ENCODE results near the gene CCDC85C. TPM values are rescaled to one million over a fixed set of nuclear protein-coding genes. Genes with fewer than 3 reads are reported as not detected.

CCDC85C gene
- total and polyA plus RNA-seq, 8 donors: 10.5 to 28.6 (median 15.9) TPM

DNA sequence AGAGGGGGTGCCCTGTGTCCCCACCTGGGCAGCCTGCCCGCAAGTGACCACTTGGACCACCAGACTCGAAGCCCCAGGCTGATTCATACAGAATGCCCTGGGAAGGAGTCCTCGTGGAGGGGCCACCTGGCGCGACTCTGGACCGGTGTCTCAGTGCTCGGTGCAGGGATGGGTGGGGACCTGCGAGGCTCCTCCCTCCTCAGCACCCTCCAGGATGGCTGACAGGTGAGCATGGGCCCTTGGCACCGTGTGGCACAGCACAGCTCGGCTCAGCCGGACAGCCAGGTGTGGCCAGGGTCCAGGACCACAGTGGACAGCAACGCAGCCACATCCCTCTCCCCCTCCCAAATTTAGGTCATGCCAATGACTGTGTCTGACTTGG is 78.3 kb downstream of the CCDC85C start:
- Histone ChIP-seq H3K27me3 (no peaks in the 10 kb centered on the region), H3K4me3 (no peak overlapping the region), H3K9me3 (no peaks in the 10 kb centered on the region), H3K36me3 (peaks cover 0 to 8% (median 4%) of the 10 kb centered on the region in 4 donors), H3K27ac (peak overlapping the region in 3 of 5 donors; percentile 74 to 82 (median 80)), H3K4me1 (peaks cover 38 to 80% (median 55%) of the 10 kb centered on the region in 4 donors)
- TF ChIP-seq EP300 (IDR thresholded peaks at IDR 0.05): no peak
- TF ChIP-seq, protein P1, sequence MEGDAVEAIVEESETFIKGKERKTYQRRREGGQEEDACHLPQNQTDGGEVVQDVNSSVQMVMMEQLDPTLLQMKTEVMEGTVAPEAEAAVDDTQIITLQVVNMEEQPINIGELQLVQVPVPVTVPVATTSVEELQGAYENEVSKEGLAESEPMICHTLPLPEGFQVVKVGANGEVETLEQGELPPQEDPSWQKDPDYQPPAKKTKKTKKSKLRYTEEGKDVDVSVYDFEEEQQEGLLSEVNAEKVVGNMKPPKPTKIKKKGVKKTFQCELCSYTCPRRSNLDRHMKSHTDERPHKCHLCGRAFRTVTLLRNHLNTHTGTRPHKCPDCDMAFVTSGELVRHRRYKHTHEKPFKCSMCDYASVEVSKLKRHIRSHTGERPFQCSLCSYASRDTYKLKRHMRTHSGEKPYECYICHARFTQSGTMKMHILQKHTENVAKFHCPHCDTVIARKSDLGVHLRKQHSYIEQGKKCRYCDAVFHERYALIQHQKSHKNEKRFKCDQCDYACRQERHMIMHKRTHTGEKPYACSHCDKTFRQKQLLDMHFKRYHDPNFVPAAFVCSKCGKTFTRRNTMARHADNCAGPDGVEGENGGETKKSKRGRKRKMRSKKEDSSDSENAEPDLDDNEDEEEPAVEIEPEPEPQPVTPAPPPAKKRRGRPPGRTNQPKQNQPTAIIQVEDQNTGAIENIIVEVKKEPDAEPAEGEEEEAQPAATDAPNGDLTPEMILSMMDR (IDR thresholded peaks at IDR 0.05): no peak
- TF ChIP-seq POLR2AphosphoS5 (IDR thresholded peaks at IDR 0.05): no peak
- TF ChIP-seq POLR2A (IDR thresholded peaks at IDR 0.05): no peak
- intact Hi-C loops (cut with DNase I; ENCODE audit: low total_unique reads): no loop called here
- 61 to 83% (median 69%) methylated on average over 1 to 12 of the region's 12 CpGs for WGBS, 5 donors
- no peak for DNase-seq

DNA sequence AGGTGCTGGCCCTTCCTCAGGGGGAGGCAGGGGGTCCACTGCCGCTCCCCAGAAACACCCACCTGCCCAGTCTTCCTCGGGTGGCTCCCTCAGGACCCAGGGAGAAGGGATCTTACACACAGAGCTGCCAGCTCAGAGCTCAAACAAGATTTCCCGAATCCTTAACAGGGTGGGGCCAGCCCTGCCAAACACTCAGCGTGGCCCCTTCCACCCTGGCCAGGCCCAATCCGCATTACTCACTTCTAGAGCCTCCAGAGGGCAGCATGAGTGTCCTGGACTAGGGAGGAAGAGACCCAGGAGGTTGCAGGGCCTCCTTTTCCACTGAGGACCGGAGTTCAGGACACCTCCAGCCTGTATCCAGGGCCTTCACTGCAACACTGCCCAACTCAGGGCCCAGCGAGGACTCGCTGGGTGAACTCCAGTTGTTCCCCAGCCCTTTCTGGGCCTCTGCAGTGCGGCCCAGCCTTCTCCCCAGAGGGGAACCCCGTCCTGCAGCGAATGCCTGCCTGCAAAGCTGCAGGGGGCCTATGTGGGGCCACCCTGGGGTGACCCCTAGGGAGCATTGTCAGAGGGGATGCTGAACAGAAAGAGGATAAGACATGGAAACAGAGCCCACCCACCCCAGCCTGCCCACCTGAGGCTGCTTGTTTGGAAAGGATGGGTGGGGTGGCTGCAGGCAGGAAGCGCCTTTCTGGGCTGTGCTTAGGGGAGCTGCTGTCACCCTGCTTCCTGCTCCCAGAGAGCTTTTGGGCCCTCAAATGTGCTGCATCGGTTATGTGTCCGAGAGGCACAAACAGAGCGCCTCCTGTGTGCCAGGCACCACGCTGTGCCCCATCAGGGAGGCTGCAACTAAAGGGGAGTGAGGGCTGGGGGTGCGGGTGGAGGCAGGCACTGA is 79.0 kb downstream of the CCDC85C start:
- 35 to 56% (median 50%) methylated on average over 9 to 17 of the region's 17 CpGs for WGBS, 5 donors
- intact Hi-C loops (cut with DNase I; ENCODE audit: low total_unique reads): no loop called here
- Histone ChIP-seq H3K4me1 (peaks cover 38 to 78% (median 52%) of the 10 kb centered on the region in 4 donors), H3K4me3 (no peak overlapping the region), H3K27me3 (no peaks in the 10 kb centered on the region), H3K27ac (peak overlapping the region; percentile 71 to 82 (median 74)), H3K9me3 (no peaks in the 10 kb centered on the region), H3K36me3 (peaks cover 0 to 10% (median 4%) of the 10 kb centered on the region in 4 donors)
- TF ChIP-seq, protein P1 (IDR thresholded peaks at IDR 0.05): no peak
- TF ChIP-seq POLR2AphosphoS5 (IDR thresholded peaks at IDR 0.05): peak in 1 of 3 donors; percentile 63
- DNase-seq: peak; percentile 60 to 72

DNA sequence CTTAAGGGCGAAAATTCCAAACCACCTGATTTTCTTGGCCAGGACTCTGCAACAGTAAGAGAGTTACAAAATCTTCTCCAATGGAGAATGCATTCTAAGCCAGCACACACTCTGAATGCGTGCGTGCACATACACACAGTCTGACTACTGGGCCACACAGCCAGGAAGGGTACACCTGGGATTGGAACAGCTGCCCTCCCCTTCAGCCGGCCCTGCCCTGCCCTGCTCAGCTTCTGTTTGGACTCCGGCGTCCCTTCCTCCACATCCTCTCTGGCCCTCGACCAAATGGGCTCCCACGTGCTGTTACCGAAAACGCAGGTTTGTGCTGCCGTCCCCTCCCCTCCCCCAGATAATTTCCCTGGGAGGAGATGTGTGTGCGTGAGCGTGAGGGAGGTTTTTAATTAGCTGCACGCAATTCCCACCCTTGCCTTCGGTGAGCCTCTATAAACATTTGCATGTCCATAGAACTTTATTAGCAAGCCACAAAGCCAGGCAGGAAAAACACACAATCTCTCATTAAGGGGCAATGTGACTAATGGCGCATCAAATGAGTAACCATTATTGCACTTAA is 79.8 kb downstream of the CCDC85C start:
- 36 to 55% (median 39%) methylated on average over 10 to 16 of the region's 16 CpGs for WGBS, 5 donors
- peak; percentile 52 to 61 for DNase-seq
- Histone ChIP-seq H3K4me1 (peaks cover 38 to 69% (median 52%) of the 10 kb centered on the region in 4 donors), H3K27me3 (no peaks in the 10 kb centered on the region), H3K4me3 (no peak overlapping the region), H3K9me3 (no peaks in the 10 kb centered on the region), H3K27ac (peak overlapping the region in 4 of 5 donors; percentile 72 to 82 (median 77)), H3K36me3 (peaks cover 0 to 10% (median 4%) of the 10 kb centered on the region in 4 donors)
- TF ChIP-seq, protein P1 (IDR thresholded peaks at IDR 0.05): no peak
- TF ChIP-seq EP300 (IDR thresholded peaks at IDR 0.05) (no peak), POLR2A (IDR thresholded peaks at IDR 0.05) (no peak), POLR2AphosphoS5 (IDR thresholded peaks at IDR 0.05) (no peak)
- intact Hi-C loops (cut with DNase I; ENCODE audit: low total_unique reads): no loop called here

DNA sequence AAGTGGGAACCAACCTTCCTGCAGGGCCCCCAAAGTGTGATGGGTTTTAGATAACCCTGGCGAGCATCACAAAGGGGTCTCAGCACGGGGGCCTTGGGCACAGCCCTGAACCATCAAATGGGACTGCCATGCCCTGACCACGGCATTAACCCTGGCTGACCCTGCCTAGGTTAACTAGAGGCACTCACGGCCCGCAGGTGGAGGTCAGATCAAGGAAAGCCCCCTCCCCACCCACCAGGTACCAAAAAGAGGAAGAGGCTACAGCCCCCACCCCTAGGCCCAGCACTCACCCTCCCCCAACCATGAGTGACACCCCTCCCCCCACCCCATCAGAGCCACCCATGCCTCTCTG is 80.3 kb downstream of the CCDC85C start:
- WGBS, 5 donors: 52 to 72% (median 65%) methylated on average over 3 to 5 of the region's 5 CpGs
- H3K27ac ChIP-seq: peak overlapping the region in 4 of 5 donors; percentile 72 to 82 (median 77)
- TF ChIP-seq POLR2AphosphoS5 (IDR thresholded peaks at IDR 0.05) (no peak), POLR2A (IDR thresholded peaks at IDR 0.05) (no peak), EP300 (IDR thresholded peaks at IDR 0.05) (no peak)
- TF ChIP-seq, protein P1 (IDR thresholded peaks at IDR 0.05): no peak
- peaks cover 38 to 70% (median 54%) of the 10 kb centered on the region in 4 donors for H3K4me1 ChIP-seq
- DNase-seq: no peak
- no peaks in the 10 kb centered on the region for H3K27me3 ChIP-seq
- intact Hi-C loops (cut with DNase I; ENCODE audit: low total_unique reads): no loop called here
- no peak overlapping the region for H3K4me3 ChIP-seq
- no peaks in the 10 kb centered on the region for H3K9me3 ChIP-seq
- peaks cover 0 to 10% (median 4%) of the 10 kb centered on the region in 4 donors for H3K36me3 ChIP-seq
